Measurements from ENCODE around the gene MED22.
"Not testable (repeated sequence)": the region's sequence is repeated elsewhere in the genome, so short reads cannot be mapped to it uniquely, and the experiment has no call there.

Gene MED22

DNA sequence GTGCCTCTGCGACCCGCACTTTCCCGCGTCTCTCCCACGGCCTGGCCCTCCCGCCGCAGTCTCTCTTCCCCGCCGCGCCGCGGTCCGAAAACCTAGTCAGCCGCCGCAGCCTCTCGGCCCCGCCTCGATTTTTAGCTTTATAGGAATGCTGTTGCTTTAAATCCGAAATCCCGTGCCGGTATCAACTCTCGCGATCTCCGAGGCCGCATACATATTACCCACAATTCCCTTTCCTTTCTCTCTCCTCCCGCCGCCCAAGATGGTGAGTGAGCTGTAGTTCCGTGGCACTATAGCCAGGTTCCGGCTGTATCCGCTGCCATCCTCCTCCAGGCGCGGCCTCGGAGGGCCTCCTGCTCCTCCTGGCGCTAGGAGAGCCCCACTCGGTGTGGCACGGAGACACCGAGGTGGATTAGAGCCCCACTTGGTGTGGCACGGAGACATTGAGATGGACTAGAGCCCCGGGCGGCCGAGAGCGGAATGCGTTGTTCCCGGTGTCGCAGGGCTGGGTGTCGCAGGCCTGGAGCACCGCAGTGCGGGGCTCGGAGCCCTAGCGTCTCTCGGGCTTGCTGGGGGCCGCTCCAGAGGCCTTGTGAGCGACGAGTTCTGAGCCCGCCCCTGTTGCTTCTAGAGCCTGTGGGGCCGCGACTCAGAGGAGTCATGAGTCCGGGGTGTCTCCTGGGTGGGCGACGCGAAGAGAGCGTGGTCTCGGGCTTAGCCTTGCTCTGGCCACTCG is at the start of gene MED22, which contains the start of gene RPL7A:
MED22 (minus strand) TSS at position 147 of the 733 bp plus-strand sequence. CDS start 1,469 bp downstream, outside the sequence.
RPL7A (plus strand) TSS at position 234 of the 733 bp plus-strand sequence; CDS start at position 260, 26 bp downstream.
- ATAC-seq (peak; percentile 73), DNase-seq (peak; percentile 91)

GRCh38 chr9:133397370-133397769 is 49.4 kb upstream of the MED22 start:
- DNase-seq (no peak), ATAC-seq (no peak)

DNA sequence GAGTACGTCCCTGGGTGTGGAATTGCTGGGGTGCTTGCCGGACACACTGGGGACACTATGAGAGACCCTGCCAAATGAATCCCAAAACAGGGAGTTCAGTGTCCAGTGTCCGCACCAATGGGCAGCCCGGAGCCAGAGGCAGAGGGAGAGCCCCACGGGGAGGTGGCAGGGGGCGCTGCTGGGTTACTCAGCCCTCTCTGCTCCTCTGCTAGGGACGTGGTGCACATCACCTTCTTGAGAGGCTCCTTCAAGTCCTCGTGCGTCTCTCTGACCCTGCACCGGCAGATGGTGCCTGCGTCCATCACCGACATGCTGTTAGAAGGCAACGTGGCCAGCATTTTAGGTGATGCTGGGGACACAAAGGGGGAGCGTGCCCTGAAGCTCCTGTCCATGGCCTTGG is 49.0 kb upstream of the MED22 start:
- no peak for DNase-seq
- no peak for ATAC-seq

GRCh38 chr9:133394687-133395271 is 46.8 kb upstream of the MED22 start:
- ATAC-seq, result no peak
- DNase-seq, result no peak

DNA sequence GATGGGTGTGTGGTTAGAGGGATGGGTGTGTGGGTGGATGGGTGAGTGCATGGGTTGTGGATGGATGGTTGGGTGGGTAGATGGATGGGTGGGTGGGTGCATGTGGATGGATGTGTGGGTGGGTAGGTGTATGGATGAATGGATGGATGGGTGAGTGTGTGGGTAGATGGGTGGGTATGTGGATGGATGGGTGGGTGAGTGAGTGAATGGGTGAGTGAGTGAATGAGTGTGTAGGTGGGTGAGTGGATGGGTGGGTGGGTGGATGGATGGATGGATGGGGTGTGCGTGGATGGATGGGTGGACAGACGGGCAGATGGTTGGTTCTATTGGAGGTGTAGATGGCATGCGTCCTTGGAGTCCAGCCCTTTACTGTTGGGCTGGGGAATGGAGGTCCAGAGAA is 45.5 kb upstream of the MED22 start:
- DNase-seq, result no peak
- ATAC-seq, result no peak

GRCh38 chr9:133392308-133392707 is 44.4 kb upstream of the MED22 start:
- not testable (repeated sequence) for ATAC-seq

GRCh38 chr9:133391449-133391848 is 43.5 kb upstream of the MED22 start:
- not testable (repeated sequence) for ATAC-seq, DNase-seq

More at GRCh38 chr9:133392308-133392707, 44.4 kb upstream of the MED22 start:
- DNase-seq, result not testable (repeated sequence)

DNA sequence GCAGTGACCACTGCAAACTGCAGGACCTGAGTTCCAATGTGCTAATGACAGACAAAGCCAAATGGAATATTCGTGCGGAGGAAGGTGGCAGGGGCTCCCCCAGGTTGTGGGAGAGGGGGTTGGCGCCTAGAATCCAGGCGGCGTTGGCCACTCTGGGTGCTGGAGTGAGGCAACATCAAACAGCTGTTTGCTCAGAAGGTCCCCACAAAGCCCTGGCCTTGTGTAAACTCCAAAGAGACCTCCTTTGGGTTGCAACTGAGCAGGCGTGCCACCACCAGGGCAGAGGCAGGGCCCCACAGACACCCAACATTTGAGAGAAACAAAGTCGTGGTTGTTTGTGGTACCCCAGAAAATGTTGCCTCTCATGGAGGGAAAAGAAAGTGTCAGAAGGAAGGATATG is 42.8 kb upstream of the MED22 start:
- ATAC-seq, result no peak

DNA sequence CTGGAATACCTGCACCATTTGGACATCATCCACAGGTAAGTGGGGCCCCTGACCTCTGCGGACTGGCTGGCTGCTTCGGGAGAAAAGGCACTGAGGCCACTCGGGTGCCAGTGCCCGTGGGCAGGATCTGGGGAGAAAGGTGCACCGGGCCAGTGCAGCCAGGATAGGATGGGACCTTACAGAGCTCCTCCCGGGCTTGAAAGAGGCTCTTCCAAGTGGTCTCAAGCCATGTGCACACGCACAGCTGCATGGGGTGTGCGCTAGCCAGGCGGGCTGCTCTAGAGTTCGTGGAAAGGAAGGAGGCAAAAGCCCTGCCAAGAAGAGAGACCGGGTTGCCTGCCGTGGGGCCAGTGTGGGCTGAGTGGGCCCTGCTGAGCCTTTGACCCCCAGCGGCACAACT is 41.6 kb upstream of the MED22 start:
- DNase-seq (no peak), ATAC-seq (no peak)

More for the DNA sequence above, 42.8 kb upstream of the MED22 start:
- no peak for DNase-seq

DNA sequence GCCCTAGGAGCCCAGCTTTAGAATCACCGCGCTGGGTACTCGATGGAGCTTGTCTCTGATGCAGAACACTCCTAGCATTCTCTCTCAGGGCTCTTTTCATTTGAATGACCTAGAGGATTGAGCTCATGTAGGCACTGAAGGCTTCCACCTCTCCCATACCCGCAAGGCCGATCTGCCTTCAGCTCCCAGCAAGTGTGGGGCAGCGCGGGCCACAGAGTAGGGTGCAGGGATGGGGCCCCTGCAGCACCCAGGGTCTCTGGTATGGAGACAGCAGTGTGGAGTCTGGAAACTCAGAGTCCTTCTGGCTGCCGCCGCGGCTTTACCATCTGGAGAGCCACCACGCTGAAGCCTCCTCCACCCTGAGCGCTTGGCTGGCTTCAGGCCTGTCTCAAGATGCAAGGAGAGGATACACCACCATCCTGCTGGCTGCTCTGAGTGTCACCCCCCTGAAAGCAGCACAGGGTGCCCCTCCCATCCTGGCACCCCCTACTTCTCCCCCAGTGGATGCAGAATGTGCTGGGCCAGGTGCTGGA is 41.2 kb upstream of the MED22 start:
- ATAC-seq (no peak), DNase-seq (no peak)

DNA sequence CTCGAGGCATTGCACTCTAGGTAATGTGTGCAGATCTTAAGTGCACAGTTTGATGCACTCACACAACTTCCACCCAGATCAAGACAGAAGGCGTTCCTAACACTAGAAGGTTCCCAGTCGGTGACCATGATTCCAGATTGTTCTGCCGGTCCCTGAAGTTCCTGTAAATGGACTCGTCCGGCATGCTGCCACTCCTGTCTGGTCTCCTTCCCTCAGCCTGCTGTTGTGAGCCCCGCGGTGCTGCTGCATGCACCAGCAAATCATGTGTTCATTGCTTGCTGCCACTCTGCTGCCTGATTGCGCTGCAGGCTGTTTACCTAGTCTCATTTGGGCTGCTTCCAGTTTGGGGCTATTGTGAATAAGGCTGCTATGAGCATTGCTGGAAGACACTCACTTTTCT is 39.7 kb upstream of the MED22 start:
- ATAC-seq (no peak), DNase-seq (no peak)

GRCh38 chr9:133386338-133386737 is 38.4 kb upstream of the MED22 start:
- ATAC-seq, result no peak
- DNase-seq, result no peak

- ATAC-seq (no peak), DNase-seq (no peak)
These were observed 37.5 kb upstream of the MED22 start for GRCh38 chr9:133385452-133385851.

DNA sequence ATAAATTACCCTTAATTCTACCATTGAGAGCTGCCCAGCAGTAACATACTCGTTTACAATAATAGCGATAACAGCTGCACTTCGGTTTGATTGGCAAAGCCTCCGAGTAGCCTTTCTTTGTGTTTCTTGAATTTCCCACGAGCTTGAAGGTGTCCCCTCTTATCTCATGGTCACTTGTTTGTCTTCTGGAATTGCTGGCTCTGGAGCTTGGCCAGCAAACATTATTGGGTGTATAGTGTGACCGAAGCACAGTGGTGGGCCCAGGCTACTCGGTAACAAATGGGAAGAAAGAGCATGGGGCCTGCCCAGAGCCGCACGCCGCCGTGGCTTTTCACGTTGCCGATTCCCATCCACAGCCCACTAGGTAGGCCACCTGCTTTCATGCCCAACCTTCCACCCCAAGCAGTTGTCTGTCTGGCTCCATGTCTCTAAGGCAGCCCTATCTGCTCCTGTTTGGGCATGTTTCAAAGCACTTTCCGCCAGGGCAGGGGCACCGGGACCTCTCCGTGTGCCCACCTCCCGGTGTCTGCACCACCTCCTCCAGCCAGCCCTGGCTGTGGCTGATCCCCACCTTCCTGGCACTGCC is 36.9 kb upstream of the MED22 start:
- DNase-seq (no peak), ATAC-seq (no peak)

- DNase-seq (no peak), ATAC-seq (no peak)
These were observed 35.5 kb upstream of the MED22 start for GRCh38 chr9:133383438-133383837.

DNA sequence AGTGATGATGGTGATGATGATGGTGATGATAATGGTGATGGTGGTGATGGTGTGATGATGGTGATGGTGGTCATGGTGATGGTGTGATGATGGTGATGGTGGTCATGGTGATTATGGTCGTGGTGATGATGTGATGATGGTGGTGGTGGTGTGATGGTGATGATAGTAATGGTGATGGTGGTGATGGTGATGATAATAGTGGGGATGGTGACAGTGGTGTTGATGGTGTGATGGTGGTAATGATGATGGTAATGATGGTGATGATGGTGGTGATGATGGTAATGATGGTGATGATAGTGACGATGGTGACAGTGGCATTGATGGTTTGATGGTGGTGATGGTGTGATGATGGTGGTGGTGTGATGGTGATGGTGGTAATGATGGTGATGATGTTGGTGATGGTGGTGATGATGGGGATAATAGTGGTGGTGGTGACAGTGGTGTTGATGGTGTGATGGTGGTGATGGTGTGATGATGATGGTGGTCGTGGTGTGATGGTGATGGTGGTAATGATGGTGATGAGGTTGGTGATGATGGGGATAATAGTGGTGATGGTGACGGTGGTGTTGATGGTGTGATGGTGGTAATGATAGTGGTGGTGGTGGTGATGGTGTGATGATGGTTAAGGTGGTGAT is 34.7 kb upstream of the MED22 start:
- DNase-seq, result no peak
- no peak for ATAC-seq

- DNase-seq (no peak), ATAC-seq (no peak)
These were observed 32.8 kb upstream of the MED22 start for GRCh38 chr9:133380734-133381133.

GRCh38 chr9:133379153-133380086 is 31.5 kb upstream of the MED22 start:
- ATAC-seq, result no peak
- DNase-seq, result no peak

DNA sequence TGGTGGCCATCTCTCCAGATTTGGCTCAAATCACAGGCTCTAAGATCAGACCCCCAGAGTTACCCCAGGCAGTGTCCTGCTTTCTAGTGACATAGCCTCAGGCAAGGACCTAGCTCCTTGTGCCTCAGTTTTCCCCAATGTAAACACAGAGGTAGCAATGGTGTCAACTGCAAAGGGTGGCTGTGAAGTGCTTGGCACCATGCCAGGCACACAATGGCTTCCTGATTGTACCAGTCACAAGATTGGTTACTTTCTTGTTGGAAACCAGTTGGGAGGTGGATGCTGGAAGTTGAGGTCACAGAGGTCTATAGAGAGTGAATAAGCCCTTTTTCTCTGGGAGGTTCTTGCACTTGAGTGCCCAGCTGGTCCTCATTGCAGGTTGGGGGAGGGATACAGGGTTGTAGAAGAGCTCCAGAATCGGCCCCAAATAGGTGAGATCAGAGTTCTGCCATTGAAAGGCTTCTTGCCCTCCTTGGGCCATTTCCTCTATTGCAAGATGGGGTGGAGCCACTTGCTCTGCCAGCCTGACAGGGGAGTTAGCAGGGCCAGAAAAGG is 30.6 kb upstream of the MED22 start:
- DNase-seq (no peak), ATAC-seq (no peak)

GRCh38 chr9:133377721-133378216 is 29.8 kb upstream of the MED22 start:
- ATAC-seq (no peak), DNase-seq (no peak)

DNA sequence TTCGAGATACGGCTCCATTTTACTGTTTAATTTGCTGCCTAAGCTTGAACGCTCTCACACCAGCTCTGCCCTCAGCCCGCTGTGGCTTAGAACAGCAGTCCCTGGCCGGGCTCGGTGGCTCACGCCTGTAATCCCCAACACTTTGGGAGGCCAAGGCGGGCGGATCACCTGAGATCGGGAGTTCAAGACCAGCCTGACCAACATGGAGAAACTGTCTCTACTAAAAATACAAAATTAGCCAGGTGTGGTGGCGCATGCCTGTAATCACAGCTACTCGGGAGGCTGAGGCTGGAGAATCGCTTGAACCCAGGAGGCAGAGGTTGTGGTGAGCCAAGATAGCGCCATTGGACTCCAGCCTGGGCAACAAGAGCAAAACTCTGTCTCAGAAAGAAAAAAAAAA is 29.3 kb upstream of the MED22 start:
- ATAC-seq, DNase-seq: not testable (repeated sequence)

Data from stimulated activated naive CD8-positive, alpha-beta T cell treated with anti-CD3 and anti-CD28 coated beads, Interleukin-15, Interleukin-2, amounts not matched to agents 100 U/mL and 50 U/mL, for 24 hours (primary cell).